ENCODE results near the gene TMEM266.
"Not testable (repeated sequence)": the region's sequence is repeated elsewhere in the genome, so short reads cannot be mapped to it uniquely, and the experiment has no call there.

The TMEM266 gene, protein sequence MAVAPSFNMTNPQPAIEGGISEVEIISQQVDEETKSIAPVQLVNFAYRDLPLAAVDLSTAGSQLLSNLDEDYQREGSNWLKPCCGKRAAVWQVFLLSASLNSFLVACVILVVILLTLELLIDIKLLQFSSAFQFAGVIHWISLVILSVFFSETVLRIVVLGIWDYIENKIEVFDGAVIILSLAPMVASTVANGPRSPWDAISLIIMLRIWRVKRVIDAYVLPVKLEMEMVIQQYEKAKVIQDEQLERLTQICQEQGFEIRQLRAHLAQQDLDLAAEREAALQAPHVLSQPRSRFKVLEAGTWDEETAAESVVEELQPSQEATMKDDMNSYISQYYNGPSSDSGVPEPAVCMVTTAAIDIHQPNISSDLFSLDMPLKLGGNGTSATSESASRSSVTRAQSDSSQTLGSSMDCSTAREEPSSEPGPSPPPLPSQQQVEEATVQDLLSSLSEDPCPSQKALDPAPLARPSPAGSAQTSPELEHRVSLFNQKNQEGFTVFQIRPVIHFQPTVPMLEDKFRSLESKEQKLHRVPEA

DNA sequence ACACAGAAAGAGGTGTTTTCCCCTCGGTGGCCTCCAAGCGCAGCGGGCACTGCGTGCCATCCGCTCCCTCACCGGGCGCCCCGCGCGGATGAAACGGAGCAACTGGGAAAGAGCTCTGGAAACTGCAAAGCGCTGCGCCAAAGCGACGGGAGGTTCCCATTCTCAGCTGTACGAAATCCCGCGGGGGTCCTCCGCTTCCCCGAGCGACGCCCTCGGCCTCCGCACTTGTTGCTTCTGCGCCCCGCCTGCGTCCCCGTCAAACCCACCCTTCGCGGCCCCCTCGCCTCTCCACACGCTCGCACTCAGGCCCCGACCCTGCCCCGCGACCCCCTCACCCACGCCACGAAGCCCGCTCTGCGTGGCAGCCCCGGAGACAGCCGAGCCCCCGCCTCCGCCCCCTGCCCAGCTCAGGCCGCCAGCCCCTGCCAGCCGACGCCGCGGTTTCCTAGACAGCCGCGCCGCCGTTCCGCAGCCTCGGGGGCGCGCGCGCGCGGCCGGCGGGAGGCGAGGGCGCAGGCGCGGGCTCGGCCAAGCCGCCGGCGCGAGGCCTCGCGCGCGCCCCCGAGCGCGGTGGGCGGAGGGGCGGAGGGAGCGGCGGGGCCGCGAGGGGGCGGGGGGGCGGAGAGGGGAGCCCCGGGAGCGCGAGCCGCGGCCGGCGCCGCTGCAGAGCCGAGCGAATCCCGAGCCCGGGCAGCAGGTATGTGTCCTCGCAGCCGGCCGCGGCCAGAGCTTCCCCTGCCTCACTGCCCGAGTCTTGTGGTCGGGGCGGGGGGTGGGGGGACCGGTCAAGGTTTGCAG, at the start of gene TMEM266:
Gene TMEM266 (plus strand): TSS at position 666 of the 798 bp plus-strand sequence. CDS start 74,279 bp downstream, outside the sequence.
- DNase-seq (ENCODE audit: low read depth), result no peak

GRCh38 chr15:76010613-76011012, 49.2 kb upstream of the TMEM266 start:
- no peak for DNase-seq (ENCODE audit: low read depth)

DNA sequence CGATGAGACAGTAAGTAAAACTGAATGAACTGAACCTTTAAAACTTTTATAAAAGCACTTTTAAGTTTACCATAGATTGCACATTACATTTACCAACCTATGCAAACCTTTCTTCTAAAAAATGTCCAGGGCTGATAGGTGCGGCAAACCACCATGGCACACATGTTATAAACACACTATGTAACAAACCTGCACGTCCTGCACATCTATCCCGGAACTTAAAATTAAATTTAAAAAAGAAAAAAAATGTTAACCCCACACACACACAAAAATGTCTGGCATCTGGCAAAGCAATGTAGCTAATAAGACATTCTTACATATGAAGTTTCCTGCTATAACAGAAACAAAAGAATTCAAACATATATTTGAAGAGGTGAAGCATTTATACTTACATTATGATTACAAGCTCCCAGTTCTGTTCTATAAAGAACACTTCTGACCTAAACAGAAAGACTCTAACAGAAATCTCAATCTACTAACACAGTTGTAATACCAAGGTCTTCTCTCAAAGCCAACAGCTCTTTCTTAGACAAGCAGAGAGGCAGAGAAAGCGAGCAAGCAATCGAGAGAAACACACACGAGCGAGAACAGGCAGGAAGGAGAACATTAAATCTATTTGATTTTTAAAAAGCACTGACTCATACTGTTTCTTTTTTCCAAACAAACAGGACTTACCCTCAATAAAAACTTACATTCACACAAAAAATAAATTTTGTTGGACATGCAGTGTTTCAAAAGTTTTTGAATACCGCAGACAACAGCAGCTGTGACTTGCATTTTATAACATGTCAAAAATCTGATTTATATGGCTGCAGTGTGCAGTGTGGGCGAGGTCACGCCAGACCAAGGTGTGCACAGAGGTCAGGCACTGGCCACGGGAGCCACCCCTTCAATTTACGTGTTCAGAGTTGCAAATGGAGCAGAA, 47.9 kb upstream of the TMEM266 start, which contains the start of gene NRG4:
Gene NRG4 (minus strand): TSS at position 798 of the 925 bp plus-strand sequence. CDS start 1,194 bp downstream, outside the sequence.
- DNase-seq (ENCODE audit: low read depth), result no peak

- DNase-seq (ENCODE audit: low read depth), result not testable (repeated sequence)
Observed at GRCh38 chr15:76013470-76013869, 46.3 kb upstream of the TMEM266 start.

- no peak for DNase-seq (ENCODE audit: low read depth)
Observed at GRCh38 chr15:76024021-76024768, 35.6 kb upstream of the TMEM266 start.

- no peak for DNase-seq (ENCODE audit: low read depth)
Observed at GRCh38 chr15:76032046-76032445, 27.7 kb upstream of the TMEM266 start.

DNA sequence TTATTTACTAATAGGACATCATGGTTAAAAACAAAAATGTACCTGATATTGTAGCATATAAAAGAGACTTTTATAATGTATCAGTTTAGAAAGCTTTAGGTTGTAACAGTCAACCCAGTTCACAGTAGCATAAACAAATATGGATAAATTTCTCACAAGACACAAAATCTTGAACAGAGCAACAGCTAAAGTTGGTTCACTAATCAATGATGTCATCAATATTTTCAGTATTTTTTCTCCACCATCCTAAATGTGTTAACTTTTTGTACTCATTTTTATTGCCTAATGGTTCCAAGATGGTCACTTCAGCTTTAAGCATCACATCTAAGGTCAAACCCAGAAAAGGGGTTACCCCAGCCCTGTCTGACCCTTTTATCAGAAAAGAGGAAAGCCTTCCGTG, 26.3 kb upstream of the TMEM266 start:
- DNase-seq (ENCODE audit: low read depth), result no peak

GRCh38 chr15:76034111-76034510, 25.7 kb upstream of the TMEM266 start:
- no peak for DNase-seq (ENCODE audit: low read depth)

DNA sequence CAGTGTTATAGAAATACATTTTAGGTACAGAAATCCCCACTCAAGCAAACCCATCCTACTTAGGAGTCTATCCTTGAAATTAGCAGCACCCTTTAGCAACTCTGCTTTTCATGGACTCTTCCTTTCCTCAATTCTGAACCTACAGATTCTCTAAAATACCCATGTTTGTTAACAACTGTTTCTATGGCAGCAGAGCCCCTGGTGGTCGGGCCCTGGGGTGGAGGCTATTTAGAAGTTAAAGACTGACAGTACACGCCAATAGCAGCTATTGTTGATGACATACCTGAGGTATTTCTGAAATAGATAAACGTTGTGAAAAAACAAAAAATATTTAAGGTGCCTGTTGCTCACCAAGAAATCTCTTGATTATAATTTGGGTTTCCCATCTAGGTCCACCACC, 24.2 kb upstream of the TMEM266 start:
- DNase-seq (ENCODE audit: low read depth), result no peak

DNA sequence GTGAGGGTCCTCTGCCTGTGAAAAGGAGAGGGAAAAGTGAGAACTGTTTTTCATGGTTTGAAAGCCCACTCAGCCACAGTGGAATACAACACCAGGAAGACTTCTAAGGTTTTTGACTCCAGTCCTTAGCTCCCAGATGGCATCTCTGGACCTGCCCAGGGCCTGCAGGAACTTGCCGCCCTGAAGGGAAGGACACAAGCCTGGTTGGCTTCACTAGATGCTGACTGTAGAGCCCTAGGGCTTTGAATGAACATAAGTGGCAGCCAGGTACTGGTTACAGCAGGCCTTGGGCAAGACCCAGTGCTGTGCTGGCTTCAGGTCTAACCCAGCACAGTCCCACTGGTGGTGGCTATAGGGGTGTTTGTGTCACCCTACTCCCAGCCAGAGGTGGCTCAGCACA, 21.3 kb upstream of the TMEM266 start:
- no peak for DNase-seq (ENCODE audit: low read depth)

GRCh38 chr15:76054201-76054600, 5.6 kb upstream of the TMEM266 start:
- not testable (repeated sequence) for DNase-seq (ENCODE audit: low read depth)

DNA sequence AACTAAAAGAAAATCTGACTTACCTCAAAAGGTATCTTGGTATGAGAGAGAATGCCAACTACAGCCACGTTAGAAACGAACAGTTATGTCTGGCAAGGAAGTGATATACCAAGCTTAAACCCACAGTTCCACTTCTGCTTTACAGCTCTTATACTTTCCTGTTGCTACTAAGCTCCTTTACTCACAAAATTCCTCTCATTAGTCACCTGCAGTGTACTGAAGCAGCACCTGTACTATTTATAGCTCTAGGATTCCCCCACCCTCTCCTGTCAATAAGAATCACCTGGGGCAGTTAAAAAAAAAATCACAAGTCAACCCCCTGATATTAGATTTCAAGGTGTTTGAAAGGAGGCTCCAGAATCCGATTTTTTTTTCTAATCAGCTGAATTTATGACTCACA, 2.9 kb upstream of the TMEM266 start:
- no peak for DNase-seq (ENCODE audit: low read depth)

DNA sequence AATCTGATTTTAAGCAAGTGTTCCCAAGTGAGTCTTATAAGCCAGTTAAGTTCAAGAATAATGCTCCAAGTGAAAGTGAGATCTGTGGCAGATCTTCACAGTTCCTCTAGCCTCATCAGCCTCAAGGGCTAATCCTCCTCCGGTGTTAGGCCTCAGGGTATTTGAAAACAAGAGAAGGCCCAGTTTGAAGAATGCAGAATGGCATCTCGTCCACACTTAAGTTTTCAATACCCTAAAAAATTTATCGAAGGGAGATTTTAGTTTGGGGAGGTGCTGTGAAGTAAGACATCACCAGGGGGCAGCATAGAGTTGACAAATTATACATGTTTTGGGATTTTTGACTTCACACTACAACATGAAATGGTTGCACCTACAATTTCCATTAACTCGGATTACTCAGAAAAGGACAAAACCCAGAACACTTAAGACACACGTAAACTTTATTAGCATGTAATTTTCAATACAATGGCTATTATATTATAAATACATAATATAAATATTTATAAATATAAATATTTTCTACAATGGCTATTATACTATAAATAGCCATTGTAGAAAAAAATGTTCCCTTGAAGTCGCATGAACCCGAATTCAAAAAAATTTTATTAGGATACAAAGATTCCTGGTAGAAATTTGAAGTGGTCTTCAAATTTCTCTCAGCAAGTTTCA, 2.3 kb upstream of the TMEM266 start:
- peak; percentile 13 for DNase-seq (ENCODE audit: low read depth)

GRCh38 chr15:76058714-76059319, 968 bp upstream of the TMEM266 start:
- no peak for DNase-seq (ENCODE audit: low read depth)

DNA sequence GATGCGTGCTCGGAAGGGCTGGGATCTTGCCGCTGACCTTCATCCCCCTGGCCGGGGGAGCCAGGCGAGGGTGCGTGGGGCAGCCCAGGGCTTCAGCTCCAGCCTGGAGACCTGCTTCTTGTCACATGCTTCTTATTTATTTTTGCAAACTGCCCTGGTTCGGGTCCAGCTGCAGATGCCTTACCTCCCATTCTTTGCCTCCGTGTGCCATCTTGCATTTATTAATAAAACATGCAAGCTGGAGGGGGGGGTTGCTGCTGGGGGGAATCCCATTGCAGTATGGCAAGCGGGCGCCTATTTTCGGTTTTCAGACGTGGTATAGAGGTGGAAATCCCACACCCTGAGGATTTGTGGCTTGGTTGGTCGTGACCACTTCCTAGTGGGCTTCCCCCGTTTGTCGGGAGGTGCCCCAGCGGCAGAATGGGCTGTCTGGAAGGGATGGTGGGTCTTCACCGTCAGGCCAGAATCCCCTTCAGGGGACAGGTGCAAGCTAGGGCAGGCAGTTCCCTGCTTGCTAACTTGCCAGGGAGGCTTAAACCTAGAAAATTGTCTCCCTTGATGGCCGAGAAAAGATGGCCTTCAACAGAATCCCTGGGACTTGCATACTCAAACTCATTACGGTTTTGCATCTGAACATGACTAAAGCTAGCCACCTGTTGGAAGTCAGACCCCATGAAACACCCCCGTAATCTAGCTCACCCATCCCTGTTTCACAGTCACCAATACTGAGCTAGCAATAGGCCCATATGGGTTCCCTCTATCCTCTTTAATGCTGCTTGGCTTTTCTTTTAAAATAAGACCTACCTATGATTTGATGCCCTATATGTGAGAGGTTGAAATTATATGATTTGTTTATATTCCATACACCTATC, 569 bp downstream of the TMEM266 start:
- DNase-seq (ENCODE audit: low read depth), result no peak

GRCh38 chr15:76061700-76062099, 1.9 kb downstream of the TMEM266 start:
- DNase-seq (ENCODE audit: low read depth), result no peak

DNA sequence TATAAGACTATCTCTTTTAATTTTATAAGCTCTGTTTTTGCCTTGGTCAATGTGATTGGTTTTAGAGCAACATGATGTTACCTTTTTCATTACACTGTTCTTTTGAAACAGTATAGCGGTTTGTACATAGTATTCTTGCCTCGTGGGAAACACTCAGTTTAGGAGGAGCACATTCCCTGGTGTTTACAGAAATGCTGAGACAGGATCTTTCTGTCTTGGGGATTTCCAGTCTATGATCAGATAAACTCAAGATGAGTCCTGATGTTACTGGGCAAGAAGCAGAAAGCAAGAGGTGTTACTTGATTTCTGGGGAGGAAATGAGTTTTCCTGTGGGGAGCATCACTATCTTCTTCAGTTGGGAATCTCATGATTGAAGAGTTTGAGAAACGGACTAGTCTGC, 2.5 kb downstream of the TMEM266 start:
- no peak for DNase-seq (ENCODE audit: low read depth)

DNA sequence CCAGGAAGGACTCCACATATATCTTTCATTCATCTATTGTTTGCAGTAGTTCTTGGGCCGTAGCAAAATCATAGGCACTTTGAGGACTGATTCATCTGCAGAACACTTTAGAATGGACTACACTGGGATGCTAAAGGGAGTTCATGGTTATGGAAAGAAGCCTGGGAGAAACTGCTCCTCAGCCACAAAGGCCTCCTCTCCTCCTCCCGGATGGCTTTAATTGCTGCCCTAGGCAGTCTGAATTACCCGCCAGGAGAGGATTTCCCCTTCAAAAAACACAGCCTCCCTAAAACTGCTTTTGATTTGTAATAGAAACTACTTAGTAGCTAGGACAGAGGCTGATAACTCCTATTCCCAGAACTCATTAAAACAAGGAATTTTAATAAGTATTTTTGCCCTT, 4.6 kb downstream of the TMEM266 start:
- DNase-seq (ENCODE audit: low read depth), result no peak

DNA sequence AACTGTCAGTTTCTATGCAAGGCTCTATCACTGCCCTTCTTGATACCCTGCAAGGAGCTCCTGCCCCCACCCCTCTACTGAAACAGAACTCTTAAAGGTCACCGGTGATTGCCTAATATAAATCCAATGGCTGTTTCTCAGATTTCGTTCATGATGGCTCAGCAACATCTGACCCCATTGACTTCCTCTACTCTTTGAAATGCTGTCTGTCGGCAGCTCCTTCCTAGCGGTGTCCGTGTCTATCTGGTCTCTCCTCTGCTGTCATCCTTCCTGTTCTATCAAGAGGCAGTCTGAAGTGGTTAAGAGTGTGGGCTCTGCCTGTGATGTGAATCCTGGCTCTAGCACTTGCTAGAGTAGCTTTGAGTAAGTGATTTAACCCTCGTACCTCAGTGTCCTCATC, 5.5 kb downstream of the TMEM266 start:
- DNase-seq (ENCODE audit: low read depth), result no peak

Data from activated T-cell treated with anti-CD3 and anti-CD28 coated beads for 1 hour (primary cell).